GM18861 (cell line): Measurements from ENCODE around the gene MLC1.
A peak's percentile ranks its signal among the peaks of the same experiment; 100 is the strongest.

Experiments
- ATAC-seq: cut with Tn5 transposase; IDR thresholded peaks from one replicate; pipeline ENCODE4 v1.9.1; 2021; ENCODE audit not compliant: unreplicated experiment

MLC1 gene

GRCh38 chr22:50017701-50018224 lies 67.5 kb downstream of the MLC1 start:
- ATAC-seq, result no peak

GRCh38 chr22:50016988-50017700 lies 68.1 kb downstream of the MLC1 start:
- ATAC-seq, result peak; percentile 58

GRCh38 chr22:50016308-50016987 lies 68.8 kb downstream of the MLC1 start:
- ATAC-seq, result no peak

- ATAC-seq, result no peak
Observed at GRCh38 chr22:50015451-50016307, 69.5 kb downstream of the MLC1 start.

DNA sequence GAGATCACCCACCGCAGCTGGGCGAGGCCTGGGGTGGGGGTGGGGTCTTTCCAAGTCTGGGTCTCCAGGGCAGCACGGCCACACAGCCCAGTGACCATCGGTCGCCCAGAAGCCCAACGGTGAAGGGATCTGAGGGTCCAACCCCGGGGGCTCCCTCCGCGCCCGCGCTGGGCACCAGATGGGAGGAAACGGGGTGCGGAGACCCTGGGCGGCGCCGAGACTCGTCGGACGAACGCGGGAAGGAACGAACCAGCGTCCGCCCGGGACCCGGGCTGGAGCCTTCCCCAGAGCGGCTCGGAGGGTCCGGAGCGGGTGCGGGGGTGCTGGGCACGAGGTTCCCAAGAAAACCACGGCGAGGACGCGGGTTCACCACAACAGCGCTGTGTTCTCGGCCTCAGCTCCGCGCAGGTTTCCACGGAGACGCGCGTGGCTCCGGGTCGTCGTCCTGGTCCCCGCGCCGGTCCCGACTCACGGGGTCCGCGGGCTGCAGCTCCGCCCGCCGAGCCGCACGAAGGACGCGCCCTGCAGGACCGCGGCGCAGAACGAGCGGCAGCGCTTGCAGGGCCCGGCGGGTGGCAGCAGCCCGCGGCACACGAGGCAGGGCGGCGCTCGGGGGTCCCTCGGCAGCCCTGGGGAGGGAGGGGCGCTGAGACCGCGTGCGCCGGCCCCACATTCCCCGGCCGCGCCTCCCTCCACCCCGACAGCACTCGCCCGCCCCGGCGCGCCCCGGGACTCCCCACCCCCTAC lies 70.4 kb downstream of the MLC1 start:
- ATAC-seq, result no peak

DNA sequence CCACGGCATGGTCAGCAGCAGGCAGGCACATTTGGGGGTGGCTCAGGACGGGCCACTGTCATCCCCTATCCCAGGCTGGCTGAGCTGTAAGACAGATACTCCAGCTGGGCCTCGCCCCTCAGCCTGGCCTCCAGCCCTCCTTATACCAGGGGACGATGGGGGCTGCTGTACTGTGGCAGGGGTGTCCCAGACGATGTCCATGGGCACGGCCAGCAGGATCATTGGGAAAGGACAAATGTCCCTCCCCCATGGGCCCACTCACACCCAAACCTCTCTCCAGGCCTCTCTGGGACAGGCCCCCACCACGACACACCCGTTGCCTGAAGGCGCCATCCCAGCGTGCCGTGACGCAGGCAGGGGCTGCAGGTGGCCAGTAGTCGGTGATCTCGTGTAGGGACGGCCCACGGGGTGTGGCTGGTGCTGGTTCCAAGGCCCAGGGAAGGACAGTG lies 71.1 kb downstream of the MLC1 start:
- ATAC-seq, result no peak

- ATAC-seq, result no peak
Observed at GRCh38 chr22:50012211-50013181, 72.7 kb downstream of the MLC1 start, which contains the start of gene IL17REL. Gene IL17REL, minus strand, starts transcription at chr22:50012765. Its CDS starts 119 bp downstream, at chr22:50012646.

DNA sequence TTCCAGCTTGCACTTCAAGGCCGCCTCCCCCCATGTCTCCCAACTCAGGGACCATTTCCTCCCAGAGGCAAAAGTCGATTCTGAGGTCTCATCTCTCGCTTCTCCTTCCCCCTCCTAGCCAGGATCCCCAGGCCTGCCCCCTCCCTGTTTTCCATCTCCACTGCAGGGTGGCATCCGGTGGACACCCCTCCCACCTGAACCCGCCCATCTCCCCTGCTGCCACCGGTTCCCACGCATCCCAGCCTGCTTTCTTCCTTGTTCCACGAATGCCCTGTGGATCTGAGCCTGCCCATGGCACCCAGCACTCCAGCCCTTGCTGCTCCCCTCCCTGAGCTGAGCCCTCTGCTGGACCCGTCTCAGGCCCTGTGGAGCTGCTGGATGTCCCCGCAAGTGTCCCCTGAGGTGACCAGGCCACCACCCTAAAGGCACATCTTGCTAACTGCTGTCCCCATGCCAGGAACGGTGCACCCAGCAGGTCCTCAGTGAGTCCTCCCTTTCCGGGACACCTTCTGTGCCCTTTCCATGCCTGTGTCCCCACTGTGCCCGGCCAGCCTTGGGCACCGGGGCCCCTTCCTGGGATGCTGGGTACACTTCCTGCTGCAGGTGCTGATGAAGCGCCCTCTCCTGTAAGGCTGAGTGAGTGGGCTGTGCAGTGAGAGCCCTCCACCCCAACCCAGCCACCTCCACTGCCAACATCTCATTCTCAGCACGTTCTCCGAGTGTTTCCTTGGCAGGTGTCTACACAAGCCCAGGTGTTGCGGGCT lies 73.6 kb downstream of the MLC1 start:
- no peak for ATAC-seq

DNA sequence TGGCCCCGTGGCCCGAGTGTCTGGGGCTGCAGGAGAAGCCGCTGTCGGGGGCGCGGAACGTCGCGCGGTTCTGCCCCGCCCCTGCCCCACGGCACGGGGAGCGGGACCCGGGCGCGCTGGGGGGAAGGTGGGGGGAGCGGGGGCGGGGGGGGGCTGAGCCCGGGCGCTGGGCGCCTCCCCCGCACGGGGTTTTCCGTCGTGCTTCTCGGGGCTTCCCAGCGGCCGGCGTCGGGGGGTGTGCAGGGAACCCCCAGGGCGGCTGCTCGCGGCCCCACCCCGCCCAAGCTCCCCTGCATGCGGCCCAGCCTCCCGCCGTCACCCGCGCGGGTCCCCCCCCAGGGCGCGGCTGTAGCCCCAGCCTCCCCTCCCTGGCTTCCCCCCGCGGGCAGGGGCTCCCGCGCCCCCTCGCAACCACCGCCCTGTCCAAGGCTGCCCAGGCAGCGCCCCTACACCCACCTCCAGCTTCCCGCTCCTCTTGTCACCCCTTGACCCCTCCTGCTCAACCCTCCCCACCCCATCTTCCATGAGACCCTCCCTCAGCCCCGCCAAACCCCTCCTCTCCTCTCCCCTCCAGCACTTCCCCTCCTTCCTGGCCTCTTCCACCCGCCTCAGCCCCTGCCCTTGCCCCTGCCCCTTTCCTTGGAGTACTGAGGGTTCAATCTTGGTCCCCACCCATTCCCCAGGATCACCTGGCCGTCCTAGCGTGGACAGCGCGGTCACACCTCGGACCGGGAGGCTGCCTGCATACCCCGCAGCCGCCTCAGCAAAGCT lies 74.4 kb downstream of the MLC1 start:
- ATAC-seq, result no peak

GRCh38 chr22:50009765-50010675 lies 75.2 kb downstream of the MLC1 start:
- no peak for ATAC-seq
